GM12892 (cell line): Measurements from ENCODE around the gene SOX15.

Experiments used
- POLR2A ChIP-seq: IDR thresholded peaks from 2 replicates; pipeline ENCODE4 v1.6.1; 2011; ENCODE audit warnings: low read depth, low read length, control low read depth
- POLR2AphosphoS5 ChIP-seq: IDR thresholded peaks from 2 replicates; pipeline ENCODE4 v1.6.1; 2011; ENCODE audit warnings: low read depth, low read length, control low read depth
- TAF1 ChIP-seq: IDR thresholded peaks from 2 replicates; pipeline ENCODE4 v1.6.1; 2011; ENCODE audit warnings: low read depth, mild to moderate bottlenecking, control low read depth, low read length, borderline replicate concordance

- TF ChIP-seq TAF1 = no peak
- TF ChIP-seq POLR2A = no peak
- TF ChIP-seq POLR2AphosphoS5 = no peak
Observed at GRCh38 chr17:7575959-7576358, 13.9 kb downstream of the SOX15 start.
